Measurements from ENCODE around the gene CRLF2. TPM values are rescaled to one million over a fixed set of nuclear protein-coding genes. Genes with fewer than 3 reads are reported as not detected.
"Not testable (repeated sequence)": the region's sequence is repeated elsewhere in the genome, so short reads cannot be mapped to it uniquely, and the experiment has no call there.

Gene CRLF2
- total and polyA plus RNA-seq, 8 donors, result not detected

DNA sequence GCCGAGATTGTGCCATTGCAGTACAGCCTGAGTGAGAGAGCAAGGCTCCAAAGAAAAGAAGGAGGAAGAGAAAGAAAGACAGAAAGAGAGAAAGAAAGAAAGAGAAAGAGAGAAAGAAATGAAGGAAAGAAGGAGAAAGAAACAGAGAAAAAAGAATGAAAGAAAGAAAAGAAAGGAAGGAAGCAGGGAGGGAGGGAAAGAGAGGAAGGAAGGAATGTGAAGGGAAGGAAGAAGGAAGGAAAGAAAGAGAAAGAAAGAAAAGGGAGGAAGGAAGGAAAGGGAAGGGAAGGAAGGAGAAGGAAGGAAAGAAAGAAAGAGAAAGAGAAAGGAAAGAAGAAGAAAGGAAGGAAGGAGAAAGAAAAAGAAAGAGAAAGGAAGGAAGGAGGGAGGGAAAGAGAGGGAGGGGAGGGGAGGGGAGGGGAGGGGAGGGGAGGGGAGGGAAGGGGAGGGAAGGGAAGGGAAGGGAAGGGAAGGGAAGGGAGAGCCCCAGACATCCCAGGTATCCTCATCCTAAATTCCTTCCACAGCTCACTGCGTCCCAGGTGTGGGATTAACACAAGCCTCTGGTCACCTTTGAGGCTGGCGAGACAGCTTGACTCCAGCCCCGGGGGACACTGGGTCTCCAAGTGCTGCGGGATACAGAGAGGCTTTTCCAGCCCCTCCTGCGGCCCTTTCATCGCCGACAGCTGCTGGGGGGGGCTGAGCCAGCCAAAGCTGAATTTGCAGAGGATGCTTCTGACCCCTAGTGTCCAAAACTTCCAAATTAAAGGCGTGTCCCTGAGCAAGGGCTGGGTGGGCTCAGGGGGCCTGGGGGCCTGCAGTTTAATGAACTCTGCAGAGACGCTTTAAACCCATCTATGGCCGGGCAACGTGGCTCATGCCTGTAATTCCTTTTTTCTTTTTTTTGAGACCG is 32.0 kb upstream of the CRLF2 start:
- no peaks in the 10 kb centered on the region for H3K36me3 ChIP-seq
- H3K4me3 ChIP-seq, result no peak overlapping the region
- H3K4me1 ChIP-seq, result peaks cover 8 to 15% (median 12%) of the 10 kb centered on the region in 4 donors
- H3K27ac ChIP-seq, result no peak overlapping the region
- DNase-seq, result peak in 1 of 2 donors; percentile 12
- intact Hi-C loops (cut with DNase I; ENCODE audit: low total_unique reads), result no loop called here
- no peaks in the 10 kb centered on the region for H3K9me3 ChIP-seq
- WGBS, 5 donors, result 25 to 44% (median 29%) methylated on average over 7 to 13 of the region's 13 CpGs
- TF ChIP-seq EP300 (IDR thresholded peaks at IDR 0.05), result no peak
- no peak for TF ChIP-seq POLR2A (IDR thresholded peaks at IDR 0.05)
- no peak for TF ChIP-seq POLR2AphosphoS5 (IDR thresholded peaks at IDR 0.05)
- TF ChIP-seq, protein P1, sequence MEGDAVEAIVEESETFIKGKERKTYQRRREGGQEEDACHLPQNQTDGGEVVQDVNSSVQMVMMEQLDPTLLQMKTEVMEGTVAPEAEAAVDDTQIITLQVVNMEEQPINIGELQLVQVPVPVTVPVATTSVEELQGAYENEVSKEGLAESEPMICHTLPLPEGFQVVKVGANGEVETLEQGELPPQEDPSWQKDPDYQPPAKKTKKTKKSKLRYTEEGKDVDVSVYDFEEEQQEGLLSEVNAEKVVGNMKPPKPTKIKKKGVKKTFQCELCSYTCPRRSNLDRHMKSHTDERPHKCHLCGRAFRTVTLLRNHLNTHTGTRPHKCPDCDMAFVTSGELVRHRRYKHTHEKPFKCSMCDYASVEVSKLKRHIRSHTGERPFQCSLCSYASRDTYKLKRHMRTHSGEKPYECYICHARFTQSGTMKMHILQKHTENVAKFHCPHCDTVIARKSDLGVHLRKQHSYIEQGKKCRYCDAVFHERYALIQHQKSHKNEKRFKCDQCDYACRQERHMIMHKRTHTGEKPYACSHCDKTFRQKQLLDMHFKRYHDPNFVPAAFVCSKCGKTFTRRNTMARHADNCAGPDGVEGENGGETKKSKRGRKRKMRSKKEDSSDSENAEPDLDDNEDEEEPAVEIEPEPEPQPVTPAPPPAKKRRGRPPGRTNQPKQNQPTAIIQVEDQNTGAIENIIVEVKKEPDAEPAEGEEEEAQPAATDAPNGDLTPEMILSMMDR (IDR thresholded peaks at IDR 0.05), result no peak
- peaks cover 0 to 26% (median 12%) of the 10 kb centered on the region in 3 donors for H3K27me3 ChIP-seq

DNA sequence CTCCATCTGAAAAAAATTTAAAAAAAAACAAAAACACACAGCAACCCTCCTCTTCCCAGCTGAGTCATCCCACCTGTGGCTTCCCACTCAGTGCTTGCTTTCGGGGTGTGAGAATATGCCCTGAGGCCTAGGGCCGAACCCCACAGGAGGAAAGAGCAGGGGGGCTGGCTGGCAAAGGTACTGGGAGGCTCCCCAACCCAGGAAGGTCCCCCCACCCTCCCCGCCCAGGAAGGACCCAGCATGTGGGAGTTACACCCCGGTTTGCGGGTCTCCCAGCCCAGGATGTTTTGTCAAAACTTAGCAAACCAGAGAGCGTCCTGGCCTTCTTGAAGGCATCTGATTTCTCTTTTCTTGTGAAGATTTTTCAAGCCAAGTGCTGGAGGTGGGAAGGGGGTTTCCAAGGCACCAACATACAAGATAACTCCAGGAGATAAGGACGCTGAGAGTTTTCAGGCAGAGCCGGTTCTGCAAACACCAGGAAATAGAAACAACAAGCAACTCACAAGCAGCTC is 30.5 kb upstream of the CRLF2 start:
- Histone ChIP-seq H3K9me3 (no peaks in the 10 kb centered on the region), H3K36me3 (no peaks in the 10 kb centered on the region), H3K4me1 (peaks cover 0 to 3% (median 0%) of the 10 kb centered on the region in 4 donors), H3K4me3 (no peak overlapping the region), H3K27ac (no peak overlapping the region), H3K27me3 (peaks cover 0 to 12% (median 0%) of the 10 kb centered on the region in 3 donors)
- TF ChIP-seq, protein P1 (IDR thresholded peaks at IDR 0.05), result no peak
- TF ChIP-seq POLR2AphosphoS5 (IDR thresholded peaks at IDR 0.05), result no peak
- no peak for TF ChIP-seq POLR2A (IDR thresholded peaks at IDR 0.05)
- TF ChIP-seq EP300 (IDR thresholded peaks at IDR 0.05), result no peak
- DNase-seq, result peak in 1 of 2 donors; percentile 11
- WGBS, 5 donors, result 23 to 39% (median 35%) methylated on average over 5 to 8 of the region's 8 CpGs
- intact Hi-C loops (cut with DNase I; ENCODE audit: low total_unique reads), result no loop called here

DNA sequence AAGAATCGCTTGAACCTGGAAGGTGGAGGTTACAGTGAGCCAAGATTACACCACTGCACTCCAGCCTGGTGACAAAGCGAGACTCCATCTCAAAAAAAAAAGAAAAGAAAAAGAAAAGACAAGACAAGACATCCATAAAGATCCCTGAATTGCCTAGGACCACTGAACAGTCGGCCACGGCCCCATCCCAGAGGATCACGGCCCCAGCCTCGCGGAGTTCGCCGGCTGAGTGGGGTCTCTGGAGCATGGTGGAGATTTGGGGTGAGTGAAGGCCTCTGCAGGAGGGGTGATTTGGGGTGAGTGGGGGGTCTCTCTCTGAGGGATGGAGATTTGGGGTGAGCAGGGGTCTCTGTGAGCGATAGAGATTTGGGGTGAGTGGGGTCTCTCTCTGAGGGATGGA is 28.1 kb upstream of the CRLF2 start:
- WGBS, 5 donors, result 81 to 98% (median 86%) methylated on average over 8 to 9 of the region's 10 CpGs
- intact Hi-C loops (cut with DNase I; ENCODE audit: low total_unique reads), result not testable (repeated sequence)

DNA sequence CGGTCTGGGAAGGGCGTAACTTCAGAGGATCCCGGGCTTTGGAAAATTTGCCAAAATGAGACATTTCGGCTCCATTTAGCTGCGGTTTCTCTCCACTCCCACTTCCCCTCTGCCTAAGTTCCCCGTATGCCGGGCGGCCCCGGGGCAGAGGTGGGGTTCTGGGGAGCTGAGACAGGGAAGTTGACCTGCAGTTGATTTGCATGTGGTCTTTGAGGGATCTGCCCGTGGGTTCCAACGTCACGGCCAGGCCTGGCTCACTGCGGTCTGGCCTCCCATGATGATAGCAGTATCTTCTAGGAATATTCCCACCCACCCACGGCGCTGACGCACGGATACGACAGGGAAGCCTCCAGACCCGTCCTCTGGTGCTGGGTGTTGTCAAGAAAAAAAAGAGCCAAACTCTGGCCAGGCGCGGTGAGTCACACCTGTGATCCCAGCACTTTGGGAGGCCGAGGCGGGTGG is 27.3 kb upstream of the CRLF2 start:
- 72 to 91% (median 84%) methylated on average over 20 to 23 of the region's 23 CpGs for WGBS, 5 donors

More for the DNA sequence above, 28.1 kb upstream of the CRLF2 start:
- not testable (repeated sequence) for H3K36me3 ChIP-seq, H3K9me3 ChIP-seq, H3K4me3 ChIP-seq, H3K27ac ChIP-seq, DNase-seq, H3K4me1 ChIP-seq, H3K27me3 ChIP-seq

DNA sequence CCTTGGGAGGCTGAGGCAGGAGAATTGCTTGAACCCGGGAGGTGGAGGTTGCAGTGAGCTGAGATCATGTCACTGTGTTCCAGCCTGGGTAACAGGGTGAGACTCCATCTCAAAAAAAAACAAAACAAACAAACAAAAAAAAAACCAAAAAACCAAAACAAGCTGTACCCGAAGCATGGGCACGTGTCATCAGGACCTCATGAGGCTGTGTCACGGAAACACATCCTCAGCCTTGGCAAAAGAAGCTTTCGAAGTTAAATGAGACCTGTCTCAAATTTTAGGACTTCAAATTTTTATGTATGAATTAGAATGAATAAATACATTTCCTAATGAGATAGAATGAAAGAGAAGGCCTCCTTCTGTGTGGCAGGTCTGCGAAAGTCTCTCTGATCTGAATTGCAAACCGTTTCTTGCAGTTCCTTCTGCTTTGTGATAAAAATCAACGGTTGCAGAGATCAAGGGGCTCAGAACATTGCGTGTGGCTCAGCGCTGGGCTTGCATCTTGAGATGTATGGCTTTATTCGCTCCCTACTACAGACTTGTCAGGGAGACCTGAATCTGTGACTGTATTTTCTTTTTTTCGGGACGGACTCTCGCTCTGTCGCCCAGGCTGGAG is 19.5 kb upstream of the CRLF2 start:
- DNase-seq, result no peak

More for the DNA sequence above, 27.3 kb upstream of the CRLF2 start:
- no peak for TF ChIP-seq EP300 (IDR thresholded peaks at IDR 0.05)
- Histone ChIP-seq H3K4me1 (no peaks in the 10 kb centered on the region), H3K27ac (no peak overlapping the region), H3K4me3 (no peak overlapping the region), H3K27me3 (peaks cover 0 to 2% (median 0%) of the 10 kb centered on the region in 3 donors), H3K36me3 (no peaks in the 10 kb centered on the region), H3K9me3 (peaks cover 0 to 3% (median 1%) of the 10 kb centered on the region in 4 donors)
- DNase-seq, result peak; percentile 49 to 55
- intact Hi-C loops (cut with DNase I; ENCODE audit: low total_unique reads), result no loop called here

DNA sequence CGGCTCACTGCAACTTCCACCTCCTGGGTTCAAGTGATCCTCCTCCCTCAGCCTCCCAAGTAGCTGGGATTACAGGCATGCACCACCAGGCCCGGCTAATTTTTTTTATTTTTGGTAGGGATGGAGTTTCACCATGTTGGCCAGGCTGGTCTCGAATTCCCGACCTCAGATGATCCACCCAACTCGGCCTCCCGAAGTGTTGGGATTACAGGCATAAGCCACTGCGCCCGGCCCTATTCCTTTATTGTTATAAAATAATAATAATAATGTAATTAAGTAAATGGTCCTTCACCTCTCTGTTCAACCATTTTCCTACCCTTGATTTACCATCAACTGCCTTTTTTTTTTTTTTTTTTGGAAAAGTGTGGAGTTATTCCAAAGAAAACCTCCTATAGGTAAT is 15.7 kb upstream of the CRLF2 start:
- intact Hi-C loops (cut with DNase I; ENCODE audit: low total_unique reads); H3K27ac ChIP-seq; H3K36me3 ChIP-seq; DNase-seq; H3K27me3 ChIP-seq; H3K4me3 ChIP-seq; H3K4me1 ChIP-seq: not testable (repeated sequence)
- WGBS, 5 donors, result 79 to 90% (median 88%) methylated on average over 8 of the region's 8 CpGs
- peaks cover 3 to 20% (median 6%) of the 10 kb centered on the region in 4 donors for H3K9me3 ChIP-seq

More for the DNA sequence above, 19.5 kb upstream of the CRLF2 start:
- no peaks in the 10 kb centered on the region for H3K4me1 ChIP-seq
- WGBS, 5 donors, result 65 to 74% (median 71%) methylated on average over 15 of the region's 15 CpGs
- TF ChIP-seq, protein P1 (IDR thresholded peaks at IDR 0.05), result no peak
- TF ChIP-seq EP300 (IDR thresholded peaks at IDR 0.05), result no peak
- TF ChIP-seq POLR2A (IDR thresholded peaks at IDR 0.05), result no peak
- no peak for TF ChIP-seq POLR2AphosphoS5 (IDR thresholded peaks at IDR 0.05)
- no peak overlapping the region for H3K27ac ChIP-seq
- H3K27me3 ChIP-seq, result no peaks in the 10 kb centered on the region
- intact Hi-C loops (cut with DNase I; ENCODE audit: low total_unique reads), result no loop called here
- H3K36me3 ChIP-seq, result no peaks in the 10 kb centered on the region
- H3K4me3 ChIP-seq, result no peak overlapping the region
- peaks cover 0 to 10% (median 4%) of the 10 kb centered on the region in 4 donors for H3K9me3 ChIP-seq
